ENCODE data around the gene PURA.

The PURA gene

GRCh38 chr5:140113699-140114263, at the start of gene PURA:
PURA (plus strand) TSS chr5:140114109; CDS start chr5:140114182, 73 bp downstream.
- peak; percentile 96 for DNase-seq

GRCh38 chr5:140072812-140073211, 41.1 kb upstream of the PURA start:
- DNase-seq = no peak

GRCh38 chr5:140073296-140073695, 40.6 kb upstream of the PURA start:
- DNase-seq = no peak

- DNase-seq = no peak
Observed at GRCh38 chr5:140075371-140075770, 38.5 kb upstream of the PURA start.

GRCh38 chr5:140076142-140076541, 37.8 kb upstream of the PURA start:
- no peak for DNase-seq

GRCh38 chr5:140076788-140077187, 37.1 kb upstream of the PURA start:
- no peak for DNase-seq

GRCh38 chr5:140083120-140083519, 30.8 kb upstream of the PURA start:
- no peak for DNase-seq

GRCh38 chr5:140083650-140084049, 30.3 kb upstream of the PURA start:
- DNase-seq = no peak

GRCh38 chr5:140084541-140084940, 29.4 kb upstream of the PURA start:
- DNase-seq = no peak

- DNase-seq = no peak
Observed at GRCh38 chr5:140090251-140090650, 23.7 kb upstream of the PURA start.

GRCh38 chr5:140093179-140093578, 20.7 kb upstream of the PURA start:
- DNase-seq = no peak

- DNase-seq = no peak
Observed at GRCh38 chr5:140093866-140094265, 20.0 kb upstream of the PURA start.

GRCh38 chr5:140094889-140095288, 19.0 kb upstream of the PURA start:
- DNase-seq = no peak

GRCh38 chr5:140101179-140101578, 12.7 kb upstream of the PURA start:
- no peak for DNase-seq

GRCh38 chr5:140103154-140103553, 10.8 kb upstream of the PURA start:
- DNase-seq = no peak

GRCh38 chr5:140104100-140104499, 9.8 kb upstream of the PURA start:
- no peak for DNase-seq

- DNase-seq = no peak
Observed at GRCh38 chr5:140106101-140106500, 7.8 kb upstream of the PURA start.

GRCh38 chr5:140106805-140107311, 7.1 kb upstream of the PURA start:
- DNase-seq = no peak

- peak; percentile 93 for DNase-seq
Observed at GRCh38 chr5:140107312-140108092, 6.4 kb upstream of the PURA start.

GRCh38 chr5:140108093-140109017, 5.6 kb upstream of the PURA start:
- DNase-seq = peak; percentile 20

- no peak for DNase-seq
Observed at GRCh38 chr5:140109018-140109758, 4.7 kb upstream of the PURA start.
